Activated CD4-positive, alpha-beta T cell treated with anti-CD3 and anti-CD28 coated beads, Interleukin-2, amount 10 ng/mL, durations not matched to agents 7 days and 5 days (primary cell): ENCODE measurements around the gene MICALL1. TPM values are rescaled to one million over a fixed set of nuclear protein-coding genes. Genes with fewer than 3 reads are reported as not detected.

Source experiments
- CTCF ChIA-PET: fragments of 350-600 bp; sonication (Branson Sonifier 250); formaldehyde crosslinking; loops from one replicate; lab custom pipeline; 2021; ENCODE audit warnings: antibody characterized with exemption; lab: Charles Lee
- POLR2A ChIA-PET: fragments of 350-600 bp; sonication (Branson Sonifier 250); formaldehyde crosslinking; loops from one replicate; lab custom pipeline; 2021; ENCODE audit warnings: antibody characterized with exemption; lab: Charles Lee
- DNase-seq: peaks from one replicate; pipeline ENCODE4 v3.0.0-alpha.2; 2020
- H3K27ac Mint-ChIP-seq: one replicate; pipeline ENCODE4 v1.8.0; 2021; ENCODE audit warnings: mild to moderate bottlenecking, moderate library complexity, mixed read lengths
- H3K27me3 Mint-ChIP-seq: one replicate; pipeline ENCODE4 v1.8.0; 2021; ENCODE audit warnings: mixed read lengths
- H3K36me3 Mint-ChIP-seq: one replicate; pipeline ENCODE4 v1.8.0; 2021; ENCODE audit warnings: low read depth, mixed read lengths
- H3K4me1 Mint-ChIP-seq: one replicate; pipeline ENCODE4 v1.8.0; 2021; ENCODE audit warnings: mixed read lengths
- H3K4me3 Mint-ChIP-seq: one replicate; pipeline ENCODE4 v1.8.0; 2021; ENCODE audit warnings: mild to moderate bottlenecking, moderate library complexity, mixed read lengths
- H3K9me3 Mint-ChIP-seq: one replicate; pipeline ENCODE4 v1.8.0; 2021; ENCODE audit warnings: mixed read lengths
- total RNA-seq, 2 experiments: library from RNA; stranded (reverse); gene quantifications; one replicate each; pipeline ENCODE4 v1.2.3, GENCODE V29; 2021

Gene MICALL1
- total RNA-seq, result 10 to 100 TPM; 27.6 to 30.7 TPM

GRCh38 chr22:37905534-37906363 is at the start of gene MICALL1:
TSS of gene MICALL1 (plus strand) at chr22:37906297. CDS start at chr22:37906423, 126 bp downstream.
- DNase-seq, result peak; percentile 59
- ChIA-PET POLR2A (interaction anchor here (0.6 to 0.8 kb wide), 2 partner anchors 16 to 89 kb away, joined by 3 to 6 read pairs; no protein-coding TSS in a partner anchor), CTCF (interaction anchor here (0.9 to 2.3 kb wide), 11 partner anchors 9 to 299 kb away, joined by 3 to 14 read pairs (median 3); no protein-coding TSS in a partner anchor)
- Mint-ChIP-seq H3K9me3 (no peaks in the 10 kb centered on the region), H3K36me3 (no peaks in the 10 kb centered on the region), H3K27ac (peak within 1 kb of the TSS; percentile 87), H3K27me3 (no peaks in the 10 kb centered on the region), H3K4me3 (peak within 1 kb of the TSS; percentile 72), H3K4me1 (peaks cover 33% of the 10 kb centered on the region)

DNA sequence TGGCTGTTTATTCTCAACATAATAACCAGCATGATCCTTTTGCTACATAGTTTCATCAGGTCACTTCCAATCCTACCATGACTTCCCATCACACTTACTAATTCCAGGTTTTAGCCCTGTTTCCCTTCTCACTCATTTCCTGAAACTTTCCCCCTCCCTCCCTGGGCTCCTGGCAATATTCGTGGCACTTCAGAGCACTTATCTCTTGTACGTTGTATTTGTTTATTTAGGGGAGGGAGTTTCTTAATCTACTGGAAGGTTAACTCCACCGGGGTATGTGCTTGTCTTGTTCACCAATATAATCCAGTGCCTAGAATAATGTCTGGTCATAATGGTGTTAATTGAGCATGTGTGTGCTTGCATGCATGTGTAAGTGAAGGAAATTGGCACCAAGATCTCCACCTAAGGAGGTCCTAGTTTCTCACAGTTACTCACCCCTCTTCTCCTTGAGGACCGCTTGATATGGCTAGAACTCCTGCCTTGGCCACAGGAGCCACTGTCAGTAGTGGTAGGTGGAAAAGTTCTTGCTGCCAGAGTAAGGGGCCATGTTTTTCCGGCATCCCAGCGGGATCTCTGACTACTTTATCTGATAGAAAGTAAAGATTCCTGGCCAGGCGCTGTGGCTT is 45.2 kb upstream of the MICALL1 start:
- POLR2A ChIA-PET, result interaction anchor here (0.7 kb wide), 1 partner anchor 35 kb away, joined by 6 read pairs; no protein-coding TSS in a partner anchor

DNA sequence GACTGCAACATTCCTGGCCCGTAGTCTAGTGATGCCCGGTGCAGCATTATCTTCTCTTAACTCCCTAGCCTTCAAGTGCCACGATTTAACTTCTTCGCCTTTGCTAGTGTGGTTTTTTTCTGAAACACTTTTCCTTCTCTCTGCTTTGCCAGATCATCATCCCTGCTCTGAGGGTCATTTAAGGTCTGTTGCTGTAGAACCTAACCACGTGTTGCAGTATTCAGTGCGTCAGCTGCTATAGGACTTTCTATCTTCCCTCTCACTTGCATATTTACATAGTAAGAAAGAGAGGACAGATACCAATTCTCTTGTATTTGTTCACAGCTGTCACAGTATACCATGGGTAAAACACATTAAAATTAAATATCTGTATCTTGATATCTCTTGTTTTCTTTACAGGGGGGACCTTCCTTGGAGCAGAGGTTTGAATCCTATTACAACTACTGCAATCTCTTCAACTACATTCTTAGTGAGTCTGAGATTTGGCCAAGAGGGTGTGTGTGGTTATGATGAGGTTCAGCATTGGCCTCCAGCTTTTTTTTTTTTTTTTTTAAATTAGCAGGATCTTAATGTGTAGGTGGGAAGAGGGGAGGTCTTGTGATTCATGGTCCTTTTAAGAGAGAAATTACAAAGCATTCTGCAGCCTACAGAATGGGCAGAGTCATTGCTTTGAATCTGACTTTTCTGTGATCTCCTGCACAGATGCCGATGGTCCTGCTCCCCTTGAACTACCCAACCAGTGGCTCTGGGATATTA is 43.3 kb upstream of the MICALL1 start:
- no peaks in the 10 kb centered on the region for H3K9me3 Mint-ChIP-seq
- CTCF ChIA-PET, result interaction anchor here (0.6 to 7.8 kb wide), 29 partner anchors 10 to 634 kb away, joined by 3 to 43 read pairs (median 5); partner anchors contain the start of genes ANKRD54, GALR3, GCAT and MICALL1

More for the DNA sequence above, 45.2 kb upstream of the MICALL1 start:
- Mint-ChIP-seq H3K9me3 (no peaks in the 10 kb centered on the region), H3K27me3 (no peaks in the 10 kb centered on the region), H3K36me3 (peaks cover 50% of the 10 kb centered on the region), H3K4me1 (peaks cover 8% of the 10 kb centered on the region), H3K4me3 (no peak overlapping the region), H3K27ac (no peak overlapping the region)
- CTCF ChIA-PET, result interaction anchor here (0.9 to 7.8 kb wide), 4 partner anchors 17 to 321 kb away, joined by 3 to 43 read pairs (median 4); partner anchors contain the start of gene ANKRD54
- no peak for DNase-seq

DNA sequence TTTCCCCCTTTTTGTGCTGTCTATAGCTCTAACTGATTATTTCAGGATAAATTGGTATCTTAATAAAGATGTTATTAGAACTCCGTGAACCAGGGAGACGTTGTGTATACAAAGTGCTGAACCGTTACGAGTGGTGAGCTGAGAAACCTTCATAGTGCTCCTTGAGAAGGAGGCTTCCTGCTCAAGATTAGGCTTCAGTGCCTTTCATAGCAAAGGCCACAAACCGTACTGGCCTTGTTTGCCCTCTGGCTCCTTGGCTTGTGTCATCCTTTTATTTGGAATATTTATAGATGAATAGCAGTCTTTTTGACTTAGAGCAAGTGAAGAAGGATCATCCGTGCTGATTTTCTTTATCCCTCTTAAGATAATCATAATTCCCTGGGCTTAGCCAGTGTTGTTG is 40.6 kb upstream of the MICALL1 start:
- DNase-seq, result no peak
- Mint-ChIP-seq H3K4me1 (peaks cover 2% of the 10 kb centered on the region), H3K9me3 (no peaks in the 10 kb centered on the region), H3K27me3 (no peaks in the 10 kb centered on the region), H3K4me3 (no peak overlapping the region), H3K36me3 (peaks cover 44% of the 10 kb centered on the region), H3K27ac (no peak overlapping the region)
- ChIA-PET POLR2A (interaction anchor here (0.6 kb wide), 1 partner anchor 30 kb away, joined by 10 read pairs; no protein-coding TSS in a partner anchor), CTCF (interaction anchor here (7.8 kb wide), 1 partner anchor 49 kb away, joined by 43 read pairs; no protein-coding TSS in a partner anchor)

More for the DNA sequence above, 43.3 kb upstream of the MICALL1 start:
- Mint-ChIP-seq H3K4me3 (no peak overlapping the region), H3K36me3 (peaks cover 47% of the 10 kb centered on the region), H3K27me3 (no peaks in the 10 kb centered on the region), H3K4me1 (peaks cover 6% of the 10 kb centered on the region), H3K27ac (no peak overlapping the region)
- POLR2A ChIA-PET, result no interaction called here
- DNase-seq, result no peak

DNA sequence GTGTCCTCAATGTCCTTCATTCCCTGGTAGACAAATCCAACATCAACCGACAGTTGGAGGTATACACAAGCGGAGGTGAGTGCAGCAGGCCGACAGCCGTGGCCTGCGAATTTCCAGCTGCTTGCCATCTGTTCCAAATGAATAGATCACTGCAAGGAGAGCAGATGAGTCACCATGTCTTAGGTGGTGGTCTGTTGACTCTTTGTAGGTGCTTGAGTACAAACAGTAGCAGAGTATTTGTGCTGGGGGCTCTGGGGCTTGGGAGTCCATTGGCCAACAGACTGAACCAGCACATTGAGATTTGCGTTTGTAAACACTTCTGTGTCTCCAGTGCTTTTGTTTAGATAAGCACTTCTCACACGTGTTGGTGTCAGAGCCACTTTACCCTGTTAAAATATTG is 35.8 kb upstream of the MICALL1 start:
- ChIA-PET CTCF (interaction anchor here (1.0 kb wide), 1 partner anchor 189 kb away, joined by 4 read pairs; no protein-coding TSS in a partner anchor), POLR2A (no interaction called here)
- no peaks in the 10 kb centered on the region for H3K4me1 Mint-ChIP-seq
- no peaks in the 10 kb centered on the region for H3K27me3 Mint-ChIP-seq
- peaks cover 43% of the 10 kb centered on the region for H3K36me3 Mint-ChIP-seq
- H3K9me3 Mint-ChIP-seq, result no peaks in the 10 kb centered on the region
- H3K4me3 Mint-ChIP-seq, result no peak overlapping the region
- no peak overlapping the region for H3K27ac Mint-ChIP-seq
- DNase-seq, result no peak

- Mint-ChIP-seq H3K27ac (no peak overlapping the region), H3K36me3 (peaks cover 43% of the 10 kb centered on the region), H3K4me3 (no peak overlapping the region), H3K27me3 (no peaks in the 10 kb centered on the region), H3K9me3 (no peaks in the 10 kb centered on the region), H3K4me1 (no peaks in the 10 kb centered on the region)
- CTCF ChIA-PET, result interaction anchor here (1.1 to 1.3 kb wide), 2 partner anchors 62 to 73 kb away, joined by 3 read pairs; partner anchors contain the start of genes C22orf23 and POLR2F
- POLR2A ChIA-PET, result no interaction called here
- no peak for DNase-seq
These were observed 25.2 kb upstream of the MICALL1 start for GRCh38 chr22:37880668-37881440.

DNA sequence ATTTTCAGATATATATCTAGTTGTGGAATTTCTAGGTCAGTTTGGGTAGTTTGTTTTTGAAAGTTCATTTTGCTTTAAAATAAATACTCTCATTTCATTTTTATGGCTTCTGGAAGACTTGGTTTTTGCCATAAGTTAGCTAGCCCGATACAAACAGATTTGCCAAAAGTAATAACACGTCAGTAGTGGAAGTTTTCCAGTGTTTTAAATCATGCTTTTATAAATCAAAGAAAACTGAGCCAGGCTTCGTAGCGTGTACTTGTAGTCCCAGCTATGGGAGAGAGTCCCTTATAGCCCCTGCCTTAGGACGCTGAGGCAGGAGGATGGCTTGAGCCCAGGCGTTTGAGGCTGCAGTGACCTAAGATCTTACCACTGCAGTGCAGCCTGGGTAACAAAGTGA is 21.7 kb upstream of the MICALL1 start:
- no peak for DNase-seq
- no peak overlapping the region for H3K4me3 Mint-ChIP-seq
- no peaks in the 10 kb centered on the region for H3K27me3 Mint-ChIP-seq
- no peaks in the 10 kb centered on the region for H3K9me3 Mint-ChIP-seq
- ChIA-PET CTCF (interaction anchor here (1.3 kb wide), 1 partner anchor 21 kb away, joined by 5 read pairs; no protein-coding TSS in a partner anchor), POLR2A (no interaction called here)
- H3K27ac Mint-ChIP-seq, result no peak overlapping the region
- H3K36me3 Mint-ChIP-seq, result peaks cover 43% of the 10 kb centered on the region
- peaks cover 9% of the 10 kb centered on the region for H3K4me1 Mint-ChIP-seq

GRCh38 chr22:37887584-37888378 is 18.3 kb upstream of the MICALL1 start:
- Mint-ChIP-seq H3K27ac (peak overlapping the region; percentile 50), H3K9me3 (no peaks in the 10 kb centered on the region), H3K4me3 (no peak overlapping the region), H3K27me3 (no peaks in the 10 kb centered on the region), H3K4me1 (peaks cover 9% of the 10 kb centered on the region), H3K36me3 (peaks cover 34% of the 10 kb centered on the region)
- CTCF ChIA-PET, result interaction anchor here (0.6 to 2.9 kb wide), 7 partner anchors 8 to 102 kb away, joined by 3 to 11 read pairs (median 3); partner anchors contain the start of gene MICALL1
- DNase-seq, result no peak
- POLR2A ChIA-PET, result no interaction called here

DNA sequence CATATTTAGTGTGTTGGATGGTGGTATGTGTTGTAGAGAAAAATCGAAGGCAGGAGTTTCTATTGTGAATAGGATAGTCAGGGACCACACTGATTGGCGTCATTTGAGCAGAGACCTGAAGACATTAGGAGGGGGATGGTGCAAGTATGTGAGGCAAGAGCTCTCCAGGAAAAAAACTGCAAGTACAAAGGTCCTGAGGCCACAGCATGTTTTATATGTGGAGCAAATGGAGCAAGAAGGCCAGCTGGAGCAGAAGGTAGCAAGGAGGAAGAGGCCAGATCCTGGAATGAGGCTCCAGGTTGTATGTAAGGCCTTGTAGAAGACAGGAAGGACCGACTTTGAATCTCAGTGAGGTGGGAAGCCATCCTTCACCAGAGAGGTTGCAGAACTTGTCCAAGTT is 14.2 kb upstream of the MICALL1 start:
- peaks cover 38% of the 10 kb centered on the region for H3K4me1 Mint-ChIP-seq
- no peak overlapping the region for H3K27ac Mint-ChIP-seq
- no peak for DNase-seq
- POLR2A ChIA-PET, result no interaction called here
- peaks cover 29% of the 10 kb centered on the region for H3K36me3 Mint-ChIP-seq
- H3K27me3 Mint-ChIP-seq, result no peaks in the 10 kb centered on the region
- H3K4me3 Mint-ChIP-seq, result no peak overlapping the region
- H3K9me3 Mint-ChIP-seq, result no peaks in the 10 kb centered on the region
- CTCF ChIA-PET, result interaction anchor here (0.6 to 1.8 kb wide), 3 partner anchors 17 to 211 kb away, joined by 3 to 4 read pairs (median 3); no protein-coding TSS in a partner anchor

GRCh38 chr22:37892566-37893335 is 13.3 kb upstream of the MICALL1 start:
- CTCF ChIA-PET, result interaction anchor here (0.5 to 1.8 kb wide), 6 partner anchors 11 to 211 kb away, joined by 3 to 4 read pairs (median 4); no protein-coding TSS in a partner anchor
- no peak overlapping the region for H3K4me3 Mint-ChIP-seq
- peaks cover 26% of the 10 kb centered on the region for H3K36me3 Mint-ChIP-seq
- H3K27ac Mint-ChIP-seq, result no peak overlapping the region
- H3K9me3 Mint-ChIP-seq, result no peaks in the 10 kb centered on the region
- no peaks in the 10 kb centered on the region for H3K27me3 Mint-ChIP-seq
- POLR2A ChIA-PET, result interaction anchor here (0.6 kb wide), 1 partner anchor 9 kb away, joined by 3 read pairs; no protein-coding TSS in a partner anchor
- H3K4me1 Mint-ChIP-seq, result peaks cover 40% of the 10 kb centered on the region
- no peak for DNase-seq
